Activated CD8-positive, alpha-beta memory T cell treated with anti-CD3 and anti-CD28 coated beads for 1 hour (primary cell): Measurements from ENCODE around the gene ANAPC1.
"Not testable (repeated sequence)": the region's sequence is repeated elsewhere in the genome, so short reads cannot be mapped to it uniquely, and the experiment has no call there.

Experiments used
- DNase-seq, 2 donors: peaks; one replicate each; pipeline ENCODE4 v3.0.0-alpha.2; 2020; ENCODE audit warnings: low read depth in 1 of 2; ENCODE audit errors: extremely low read depth in 1 of 2

ANAPC1 gene

GRCh38 chr2:111747410-111748115 is 136.4 kb downstream of the ANAPC1 start:
- DNase-seq: peak; percentile 16 to 32

- DNase-seq: not testable (repeated sequence)
Measured at GRCh38 chr2:111744751-111745150, 139.2 kb downstream of the ANAPC1 start.

GRCh38 chr2:111741517-111741916 is 142.5 kb downstream of the ANAPC1 start:
- not testable (repeated sequence) for DNase-seq

- DNase-seq: not testable (repeated sequence)
Measured at GRCh38 chr2:111735838-111736721, 147.9 kb downstream of the ANAPC1 start.

- DNase-seq: not testable (repeated sequence)
Measured at GRCh38 chr2:111735420-111735819, 148.6 kb downstream of the ANAPC1 start.

GRCh38 chr2:111729812-111730458 is 154.1 kb downstream of the ANAPC1 start:
- DNase-seq: not testable (repeated sequence)

GRCh38 chr2:111727611-111728110 is 156.3 kb downstream of the ANAPC1 start:
- not testable (repeated sequence) for DNase-seq

- DNase-seq: not testable (repeated sequence)
Measured at GRCh38 chr2:111725742-111726141, 158.3 kb downstream of the ANAPC1 start.

- not testable (repeated sequence) for DNase-seq
Measured at GRCh38 chr2:111719610-111720009, 164.4 kb downstream of the ANAPC1 start.
